Mesenteric fat pad (tissue), 1 donor: ENCODE data around the gene KCTD2. TPM values are rescaled to one million over a fixed set of nuclear protein-coding genes. Genes with fewer than 3 reads are reported as not detected.

Source experiments
- total RNA-seq: library from RNA; stranded (reverse); fragmentation: NEBNext Ultra II Directional; extraction: Animal tissue kit (Norgen Biotek cat#: 25700); gene quantifications from one replicate; pipeline ENCODE4 v1.2.1, GENCODE V29; 2021
- donor health status: DM: yes; HTN: yes; CAD: no.

KCTD2 gene
- total RNA-seq, 1 donor from 2014 or later = 34.7 TPM

Other genes with a start within 250 kb of the KCTD2 start
- gene GRIN2C, start 187.3 kb upstream of the KCTD2 start, total RNA-seq = 0.45 TPM
- gene FDXR, start 174.2 kb upstream of the KCTD2 start, total RNA-seq = 5.2 TPM
- gene FADS6, start 153.6 kb upstream of the KCTD2 start, total RNA-seq = not detected
- gene USH1G, start 124.0 kb upstream of the KCTD2 start, total RNA-seq = not detected
- not detected for gene OTOP2, start 123.0 kb upstream of the KCTD2 start, total RNA-seq
- not detected for gene OTOP3, start 111.3 kb upstream of the KCTD2 start, total RNA-seq
- 14.4 TPM for gene HID1, start 74.5 kb upstream of the KCTD2 start, total RNA-seq
- 29.9 TPM for gene CDR2L, start 59.6 kb upstream of the KCTD2 start, total RNA-seq
- 26.4 TPM for gene MRPL58, start 34.6 kb upstream of the KCTD2 start, total RNA-seq
- 310 TPM for gene ATP5PD, start 256 bp upstream of the KCTD2 start, total RNA-seq
- 12.3 TPM for gene SLC16A5, start 40.7 kb downstream of the KCTD2 start, total RNA-seq
- gene ARMC7, start 62.7 kb downstream of the KCTD2 start, total RNA-seq = 7.9 TPM
- 33.5 TPM for gene NT5C, start 84.5 kb downstream of the KCTD2 start, total RNA-seq
- gene JPT1, start 107.3 kb downstream of the KCTD2 start, total RNA-seq = 28.6 TPM
- 265 TPM for gene SUMO2, start 135.7 kb downstream of the KCTD2 start, total RNA-seq
- 60.2 TPM for gene NUP85, start 158.5 kb downstream of the KCTD2 start, total RNA-seq
- 42.8 TPM for gene GGA3, start 214.4 kb downstream of the KCTD2 start, total RNA-seq
- gene MRPS7, start 214.7 kb downstream of the KCTD2 start, total RNA-seq = 45.7 TPM
- 15.5 TPM for gene MIF4GD, start 224.0 kb downstream of the KCTD2 start, total RNA-seq
- gene SLC25A19, start 242.2 kb downstream of the KCTD2 start, total RNA-seq = 16.4 TPM